PC-9 (cell line): Measurements from ENCODE around the gene SEMA7A. TPM values are rescaled to one million over a fixed set of nuclear protein-coding genes. Genes with fewer than 3 reads are reported as not detected.

ENCODE experiments used
- BruUV-seq: library from RNA; stranded (reverse); fragments of 400-500 nt; replicated peaks from 2 replicates; lab custom pipeline; 2021; lab: Mats Ljungman, UMichigan
- CTCF ChIA-PET: fragments of 300-600 bp; sonication (Branson Sonifier 250); formaldehyde crosslinking; loops from one replicate; lab custom pipeline; 2022; ENCODE audit warnings: antibody characterized with exemption; lab: Charles Lee
- POLR2A ChIA-PET: fragments of 300-600 bp; sonication (Branson Sonifier 250); formaldehyde crosslinking; loops from one replicate; lab custom pipeline; 2022; ENCODE audit warnings: antibody characterized with exemption; ENCODE audit not compliant: unreplicated experiment; lab: Charles Lee
- DNase-seq, 2 experiments: peaks; one replicate each; pipeline versions ENCODE4 v3.0.0 to v3.0.0-alpha.2; 2015 to 2022; ENCODE audit warnings: mixed read lengths in 1 of 2
- H2AFZ ChIP-seq: fragments of 200-600 bp; sonication (generic); 2 replicates; pipeline ENCODE4 v1.8.1; 2017; ENCODE audit warnings: antibody characterized with exemption
- H3F3A ChIP-seq: fragments of 200-600 bp; sonication (generic); 2 replicates; pipeline ENCODE4 v1.8.1; 2017; ENCODE audit warnings: antibody characterized with exemption, mild to moderate bottlenecking, low read depth; ENCODE audit not compliant: insufficient read depth
- H3K27ac ChIP-seq: fragments of 200-600 bp; sonication (generic); 2 replicates; pipeline ENCODE4 v1.6.1; 2016; ENCODE audit warnings: mixed run types
- H3K27me3 ChIP-seq: fragments of 200-600 bp; sonication (generic); 2 replicates; pipeline ENCODE4 v1.6.1; 2016; ENCODE audit warnings: low read depth, mixed run types; ENCODE audit not compliant: insufficient read depth
- H3K36me3 ChIP-seq: fragments of 200-600 bp; sonication (generic); 2 replicates; pipeline ENCODE4 v1.6.1; 2016; ENCODE audit warnings: low read depth, mixed run types
- H3K4me1 ChIP-seq: fragments of 200-600 bp; sonication (generic); replicated peaks from 2 replicates; pipeline ENCODE4 v1.6.1; 2016; ENCODE audit warnings: mixed run types; ENCODE audit not compliant: insufficient read depth
- H3K4me2 ChIP-seq: fragments of 200-600 bp; sonication (generic); 2 replicates; pipeline ENCODE4 v1.6.1; 2017; ENCODE audit warnings: mixed run types
- H3K4me3 ChIP-seq: fragments of 200-600 bp; sonication (generic); 2 replicates; pipeline ENCODE4 v1.6.1; 2016; ENCODE audit warnings: mixed run types
- H3K79me2 ChIP-seq: fragments of 200-600 bp; sonication (generic); 2 replicates; pipeline ENCODE4 v1.6.1; 2017; ENCODE audit warnings: low read depth, mixed run types
- H3K9me2 ChIP-seq: fragments of 200-600 bp; sonication (generic); 2 replicates; pipeline ENCODE4 v1.8.1; 2017; ENCODE audit warnings: mild to moderate bottlenecking; ENCODE audit not compliant: insufficient read depth
- H3K9me3 ChIP-seq: fragments of 200-600 bp; sonication (generic); 2 replicates; pipeline ENCODE4 v1.8.1; 2016; ENCODE audit warnings: low read depth; ENCODE audit not compliant: insufficient read depth
- H4K20me1 ChIP-seq: fragments of 200-600 bp; sonication (generic); 2 replicates; pipeline ENCODE4 v1.8.1; 2017; ENCODE audit not compliant: insufficient read depth
- EZH2 ChIP-seq: fragments of 200-600 bp; sonication (generic); IDR thresholded peaks from 2 replicates; pipeline ENCODE4 v1.8.0; 2017; ENCODE audit warnings: antibody characterized with exemption, low read depth
- intact Hi-C: fragments of 100-400 bp; cut with micrococcal nuclease; formaldehyde crosslinking; loops from one replicate; pipeline ENCODE4 v1.10.0; 2022; ENCODE audit not compliant: unreplicated experiment
- total RNA-seq: library from RNA; stranded (reverse); gene quantifications from 2 replicates; pipeline ENCODE4 v1.2.3, GENCODE V29; 2021
- TF ChIP-seq, protein P1 (sequence below): fragments of 200-600 bp; sonication (generic); conservative IDR thresholded peaks from 2 replicates; pipeline ENCODE4 v1.6.1; 2017; ENCODE audit warnings: mixed run types, antibody characterized with exemption, mild to moderate bottlenecking, moderate library complexity

The SEMA7A gene
- total RNA-seq, 1 experiment from 2014 or later = 8.3 TPM

- no peak for DNase-seq
- H2AFZ ChIP-seq = no peak overlapping the region
- H3K4me3 ChIP-seq = no peak overlapping the region
- no TSS peak for BruUV-seq
- no peaks in the 10 kb centered on the region for H3K4me1 ChIP-seq
- H3K27me3 ChIP-seq = no peaks in the 10 kb centered on the region
- intact Hi-C loops = no loop called here
- H4K20me1 ChIP-seq = no peaks in the 10 kb centered on the region
- no peaks in the 10 kb centered on the region for H3K9me2 ChIP-seq
- CTCF ChIA-PET = no interaction called here
- no peaks in the 10 kb centered on the region for H3K79me2 ChIP-seq
- H3K27ac ChIP-seq = no peak overlapping the region
- POLR2A ChIA-PET = no interaction called here
- TF ChIP-seq EZH2 = no peak
- TF ChIP-seq, protein P1, sequence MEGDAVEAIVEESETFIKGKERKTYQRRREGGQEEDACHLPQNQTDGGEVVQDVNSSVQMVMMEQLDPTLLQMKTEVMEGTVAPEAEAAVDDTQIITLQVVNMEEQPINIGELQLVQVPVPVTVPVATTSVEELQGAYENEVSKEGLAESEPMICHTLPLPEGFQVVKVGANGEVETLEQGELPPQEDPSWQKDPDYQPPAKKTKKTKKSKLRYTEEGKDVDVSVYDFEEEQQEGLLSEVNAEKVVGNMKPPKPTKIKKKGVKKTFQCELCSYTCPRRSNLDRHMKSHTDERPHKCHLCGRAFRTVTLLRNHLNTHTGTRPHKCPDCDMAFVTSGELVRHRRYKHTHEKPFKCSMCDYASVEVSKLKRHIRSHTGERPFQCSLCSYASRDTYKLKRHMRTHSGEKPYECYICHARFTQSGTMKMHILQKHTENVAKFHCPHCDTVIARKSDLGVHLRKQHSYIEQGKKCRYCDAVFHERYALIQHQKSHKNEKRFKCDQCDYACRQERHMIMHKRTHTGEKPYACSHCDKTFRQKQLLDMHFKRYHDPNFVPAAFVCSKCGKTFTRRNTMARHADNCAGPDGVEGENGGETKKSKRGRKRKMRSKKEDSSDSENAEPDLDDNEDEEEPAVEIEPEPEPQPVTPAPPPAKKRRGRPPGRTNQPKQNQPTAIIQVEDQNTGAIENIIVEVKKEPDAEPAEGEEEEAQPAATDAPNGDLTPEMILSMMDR = no peak
- H3K4me2 ChIP-seq = no peak overlapping the region
- H3F3A ChIP-seq = no peaks in the 10 kb centered on the region
- H3K36me3 ChIP-seq = no peaks in the 10 kb centered on the region
- H3K9me3 ChIP-seq = no peaks in the 10 kb centered on the region
Observed at GRCh38 chr15:74444106-74445062, 10.6 kb upstream of the SEMA7A start.

DNA sequence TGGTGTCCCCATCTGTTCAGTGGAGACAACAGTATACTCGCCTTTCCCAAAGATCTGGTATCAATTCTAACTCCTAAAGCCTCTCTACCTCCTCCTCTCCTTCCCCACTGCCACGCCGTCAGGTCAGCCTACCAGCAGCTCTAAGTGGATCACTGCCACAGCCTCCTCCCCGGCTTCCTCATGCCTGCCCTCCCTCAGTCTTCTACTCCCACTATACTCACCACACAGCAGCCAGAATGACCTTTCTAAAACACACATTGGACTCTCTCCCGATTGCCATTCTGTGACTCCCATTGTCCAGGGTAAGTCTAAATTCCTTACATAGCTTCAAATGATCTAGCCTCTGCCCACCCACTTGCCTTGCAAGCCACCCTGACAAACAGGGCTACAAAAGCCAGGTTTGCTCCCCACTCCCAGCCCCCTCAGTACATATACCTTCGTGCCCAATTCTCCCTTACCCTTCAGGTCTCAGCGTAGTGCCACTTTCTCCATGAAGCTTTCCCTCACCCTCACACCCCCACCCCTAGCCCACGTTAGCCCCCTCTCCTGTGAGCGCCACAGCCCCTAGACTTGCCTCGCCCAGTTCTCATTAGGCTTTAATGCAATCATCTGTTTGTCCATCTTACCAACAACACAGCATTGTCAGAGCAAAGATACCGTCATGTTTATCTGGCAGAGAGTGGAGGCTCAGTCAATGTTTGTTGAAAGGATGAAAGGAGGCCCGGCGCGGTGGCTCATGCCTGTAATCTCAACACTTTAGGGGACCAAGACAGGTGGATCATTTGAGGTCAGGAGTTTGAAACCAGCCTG is 9.5 kb upstream of the SEMA7A start:
- Histone ChIP-seq H3K79me2 (no peaks in the 10 kb centered on the region), H3K27ac (no peak overlapping the region), H3F3A (no peaks in the 10 kb centered on the region), H3K27me3 (no peaks in the 10 kb centered on the region), H4K20me1 (no peaks in the 10 kb centered on the region), H3K4me1 (no peaks in the 10 kb centered on the region), H3K36me3 (no peaks in the 10 kb centered on the region), H3K4me2 (no peak overlapping the region), H2AFZ (no peak overlapping the region), H3K9me3 (no peaks in the 10 kb centered on the region), H3K4me3 (no peak overlapping the region), H3K9me2 (no peaks in the 10 kb centered on the region)
- ChIA-PET CTCF (no interaction called here), POLR2A (no interaction called here)
- TF ChIP-seq, protein P1 = no peak
- TF ChIP-seq EZH2 = no peak
- no peak for DNase-seq
- intact Hi-C loops = no loop called here
- no TSS peak for BruUV-seq

DNA sequence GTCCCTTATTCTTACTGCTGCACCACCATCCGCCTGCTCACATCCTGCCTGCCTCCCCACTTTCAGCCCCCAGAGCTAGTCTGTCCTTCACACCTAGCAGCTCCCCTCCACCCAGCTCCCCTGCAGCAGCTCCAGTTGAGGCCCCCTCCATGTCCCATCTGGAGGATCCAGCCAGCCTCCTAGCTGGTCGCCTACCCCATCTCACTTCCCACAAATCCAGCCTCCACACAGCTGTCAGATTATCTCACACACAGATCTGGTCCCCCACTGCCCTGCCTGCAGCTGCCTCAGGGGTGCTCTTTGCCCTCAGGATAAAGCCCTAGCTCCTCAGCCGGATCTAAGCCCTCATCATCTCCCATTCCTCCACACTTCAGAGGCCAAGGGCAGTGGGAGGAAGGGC is 8.8 kb upstream of the SEMA7A start:
- Histone ChIP-seq H3K27ac (no peak overlapping the region), H3F3A (no peaks in the 10 kb centered on the region), H3K4me3 (no peak overlapping the region), H3K27me3 (no peaks in the 10 kb centered on the region), H2AFZ (no peak overlapping the region), H3K4me2 (no peak overlapping the region), H3K9me2 (no peaks in the 10 kb centered on the region), H4K20me1 (no peaks in the 10 kb centered on the region), H3K4me1 (no peaks in the 10 kb centered on the region), H3K9me3 (no peaks in the 10 kb centered on the region), H3K36me3 (no peaks in the 10 kb centered on the region), H3K79me2 (no peaks in the 10 kb centered on the region)
- no TSS peak for BruUV-seq
- intact Hi-C loops = no loop called here
- POLR2A ChIA-PET = no interaction called here
- CTCF ChIA-PET = no interaction called here
- no peak for TF ChIP-seq EZH2
- TF ChIP-seq, protein P1 = no peak
- DNase-seq = no peak
